HG02840 (cell line): Measurements from ENCODE around the gene NANOS2.
A peak's percentile ranks its signal among the peaks of the same experiment; 100 is the strongest.
"Not testable (repeated sequence)": the region's sequence is repeated elsewhere in the genome, so short reads cannot be mapped to it uniquely, and the experiment has no call there.

Source experiments
- ATAC-seq: cut with Tn5 transposase; IDR thresholded peaks from one replicate; pipeline ENCODE4 v1.9.1; 2021; ENCODE audit warnings: mild to moderate bottlenecking, moderate library complexity, moderate number of reproducible peaks; ENCODE audit not compliant: unreplicated experiment, low FRiP score

NANOS2 gene

GRCh38 chr19:45897261-45897812 lies 17.2 kb downstream of the NANOS2 start:
- ATAC-seq, result no peak

- ATAC-seq, result not testable (repeated sequence)
Observed at GRCh38 chr19:45895983-45896599, 18.5 kb downstream of the NANOS2 start.

- ATAC-seq, result no peak
Observed at GRCh38 chr19:45895519-45895972, 19.0 kb downstream of the NANOS2 start.

- no peak for ATAC-seq
Observed at GRCh38 chr19:45890877-45891276, 23.7 kb downstream of the NANOS2 start.

- no peak for ATAC-seq
Observed at GRCh38 chr19:45889210-45889885, 25.2 kb downstream of the NANOS2 start.

GRCh38 chr19:45887200-45887710 lies 27.3 kb downstream of the NANOS2 start:
- no peak for ATAC-seq

GRCh38 chr19:45886427-45887199 lies 28.0 kb downstream of the NANOS2 start:
- ATAC-seq, result peak; percentile 40

- peak; percentile 43 for ATAC-seq
Observed at GRCh38 chr19:45885556-45886426, 28.8 kb downstream of the NANOS2 start, which contains the start of gene IRF2BP1. Gene IRF2BP1, minus strand, starts transcription at chr19:45886141. Its CDS starts 367 bp downstream, at chr19:45885774.

GRCh38 chr19:45884682-45885555 lies 29.7 kb downstream of the NANOS2 start:
- ATAC-seq, result no peak

GRCh38 chr19:45883881-45884681 lies 30.5 kb downstream of the NANOS2 start:
- no peak for ATAC-seq

- no peak for ATAC-seq
Observed at GRCh38 chr19:45883586-45883880, 31.0 kb downstream of the NANOS2 start.

- ATAC-seq, result no peak
Observed at GRCh38 chr19:45882652-45883585, 31.7 kb downstream of the NANOS2 start.

- no peak for ATAC-seq
Observed at GRCh38 chr19:45881909-45882528, 32.6 kb downstream of the NANOS2 start.

GRCh38 chr19:45881082-45881908 lies 33.3 kb downstream of the NANOS2 start:
- no peak for ATAC-seq

- no peak for ATAC-seq
Observed at GRCh38 chr19:45879971-45880370, 34.6 kb downstream of the NANOS2 start.

- no peak for ATAC-seq
Observed at GRCh38 chr19:45879055-45879454, 35.5 kb downstream of the NANOS2 start.
